Right hindlimb (tissue), 1 donor: ENCODE results near the gene RBM39.
"Not testable (repeated sequence)": the region's sequence is repeated elsewhere in the genome, so short reads cannot be mapped to it uniquely, and the experiment has no call there.

Experiments
- DNase-seq: peaks from one replicate; pipeline ENCODE4 v3.0.0-alpha.2; 2018

Gene RBM39

GRCh38 chr20:35704514-35705261, 37.4 kb downstream of the RBM39 start:
- DNase-seq = no peak

GRCh38 chr20:35702824-35703695, 39.0 kb downstream of the RBM39 start:
- DNase-seq = no peak

GRCh38 chr20:35702051-35702823, 39.8 kb downstream of the RBM39 start:
- no peak for DNase-seq

GRCh38 chr20:35700625-35701148, 41.4 kb downstream of the RBM39 start:
- no peak for DNase-seq

- no peak for DNase-seq
These were observed 42.0 kb downstream of the RBM39 start for GRCh38 chr20:35699957-35700624.

- peak; percentile 93 for DNase-seq
These were observed 42.7 kb downstream of the RBM39 start, which contains the start of the genes NFS1 and ROMO1 for GRCh38 chr20:35699127-35699956. TSS of gene NFS1 (minus strand) at chr20:35699352. CDS start at chr20:35699288, 64 bp downstream. TSS of gene ROMO1 (plus strand) at chr20:35699405. CDS start at chr20:35699633, 228 bp downstream.

GRCh38 chr20:35698298-35699126, 43.5 kb downstream of the RBM39 start:
- no peak for DNase-seq

- DNase-seq = no peak
These were observed 44.3 kb downstream of the RBM39 start for GRCh38 chr20:35697696-35698297.

GRCh38 chr20:35695978-35696377, 46.1 kb downstream of the RBM39 start:
- no peak for DNase-seq

GRCh38 chr20:35695245-35695749, 46.8 kb downstream of the RBM39 start:
- DNase-seq = no peak

- DNase-seq = no peak
These were observed 51.8 kb downstream of the RBM39 start for GRCh38 chr20:35690265-35690664.

- DNase-seq = not testable (repeated sequence)
These were observed 55.2 kb downstream of the RBM39 start for GRCh38 chr20:35686872-35687271.

GRCh38 chr20:35685368-35685767, 56.7 kb downstream of the RBM39 start:
- DNase-seq = not testable (repeated sequence)

GRCh38 chr20:35681960-35682359, 60.1 kb downstream of the RBM39 start:
- no peak for DNase-seq

- DNase-seq = no peak
These were observed 61.4 kb downstream of the RBM39 start for GRCh38 chr20:35680452-35681183.

GRCh38 chr20:35674921-35675320, 67.1 kb downstream of the RBM39 start:
- DNase-seq = no peak

- no peak for DNase-seq
These were observed 68.2 kb downstream of the RBM39 start for GRCh38 chr20:35673884-35674283.

- DNase-seq = no peak
These were observed 72.4 kb downstream of the RBM39 start for GRCh38 chr20:35669681-35670080.

GRCh38 chr20:35669221-35669620, 72.8 kb downstream of the RBM39 start:
- DNase-seq = no peak
